GM12878 (cell line): ENCODE measurements around the gene RPS6KA3. TPM values are rescaled to one million over a fixed set of nuclear protein-coding genes. Genes with fewer than 3 reads are reported as not detected.

Experiments
- ATAC-seq: fragments of 200-7000 bp; cut with Tn5 transposase; 3 replicates; pipeline ENCODE4 v1.9.1; 2020; ENCODE audit warnings: mild to moderate bottlenecking, moderate library complexity
- BruUV-seq: library from RNA; stranded (reverse); fragments of 400-500 nt; replicated peaks from 2 replicates; lab custom pipeline; 2021; lab: Mats Ljungman, UMichigan
- CTCF ChIA-PET: fragments of 300-600 bp; sonication (Branson Sonifier 250); formaldehyde crosslinking; extraction: SDS; loops from one replicate; lab custom pipeline; 2021; ENCODE audit warnings: inconsistent platforms; lab: Yijun Ruan, JAX
- POLR2A ChIA-PET: fragments of 350-600 bp; formaldehyde crosslinking; extraction: SDS; loops from one replicate; lab custom pipeline; 2021; ENCODE audit warnings: inconsistent platforms; lab: Charles Lee
- RAD21 ChIA-PET: fragments of 300-600 bp; sonication (Branson Sonifier 250); formaldehyde crosslinking; loops from one replicate; lab custom pipeline; 2023; ENCODE audit warnings: antibody characterized with exemption; ENCODE audit not compliant: unreplicated experiment; lab: Charles Lee
- SMC1A ChIA-PET: fragments of 300-600 bp; sonication (Branson Sonifier 250); formaldehyde crosslinking; loops from one replicate; lab custom pipeline; 2023; ENCODE audit not compliant: unreplicated experiment, uncharacterized antibody; lab: Charles Lee
- DNase-seq: peaks from one replicate; pipeline ENCODE4 v3.0.0-alpha.2; 2011; ENCODE audit warnings: low read depth, low spot score
- FAIRE-seq: peaks from 3 replicates; lab custom pipeline; 2011; peaks lifted over from hg19 to GRCh38; lab: Jason Lieb, UNC
- H2AFZ ChIP-seq: 2 replicates; pipeline ENCODE4 v1.6.0; 2011; ENCODE audit warnings: low read depth, low read length, control low read depth; ENCODE audit not compliant: control insufficient read depth
- H3K27ac ChIP-seq: 2 replicates; pipeline ENCODE4 v1.5.1; 2011; ENCODE audit warnings: control low read depth; ENCODE audit not compliant: control insufficient read depth, insufficient read depth
- H3K27me3 ChIP-seq, 2 experiments: replicated peaks in 1 of 2; 2 replicates each; pipeline versions ENCODE4 v1.6.0 to v1.6.1; 2011; ENCODE audit warnings: low read length in 1 of 2; ENCODE audit not compliant: control insufficient read depth in 2 of 2, insufficient read depth in 2 of 2
- H3K36me3 ChIP-seq, 2 experiments: 2 replicates each; pipeline ENCODE4 v1.5.1; 2011; ENCODE audit warnings: low read length in 1 of 2; ENCODE audit not compliant: control insufficient read depth in 2 of 2, insufficient read depth in 2 of 2
- H3K4me1 ChIP-seq: 2 replicates; pipeline ENCODE4 v1.6.1; 2011; ENCODE audit warnings: mild to moderate bottlenecking, low read length, moderate library complexity, mixed read lengths; ENCODE audit not compliant: control insufficient read depth, insufficient read depth
- H3K4me2 ChIP-seq: 2 replicates; pipeline ENCODE4 v1.6.0; 2011; ENCODE audit warnings: control low read depth; ENCODE audit not compliant: control insufficient read depth, insufficient read depth
- H3K4me3 ChIP-seq: fragments of 200-600 bp; sonication (generic); 2 replicates; pipeline ENCODE4 v1.5.1; 2016
- H3K79me2 ChIP-seq: 2 replicates; pipeline ENCODE4 v1.6.0; 2011; ENCODE audit warnings: low read length; ENCODE audit not compliant: control insufficient read depth, insufficient read depth
- H3K9ac ChIP-seq: 2 replicates; pipeline ENCODE4 v1.8.0; 2011; ENCODE audit warnings: low read length, control low read depth, mixed read lengths; ENCODE audit not compliant: control insufficient read depth, insufficient read depth
- H3K9me3 ChIP-seq: replicated peaks from 3 replicates; pipeline ENCODE4 v1.5.1; 2011; ENCODE audit warnings: mild to moderate bottlenecking, low read length; ENCODE audit not compliant: control insufficient read depth, insufficient read depth
- H4K20me1 ChIP-seq: 2 replicates; pipeline ENCODE4 v1.6.0; 2011; ENCODE audit not compliant: control insufficient read depth, insufficient read depth
- BMI1 ChIP-seq: fragments of 450-650 bp; IDR thresholded peaks from 2 replicates; pipeline ENCODE4 v1.6.1; 2016; ENCODE audit warnings: mild to moderate bottlenecking, moderate library complexity, borderline replicate concordance
- CEBPB ChIP-seq, 2 experiments: fragments of 150-350 bp in 1 of 2; IDR thresholded peaks; 2 replicates each; pipeline ENCODE4 v1.6.1; 2012 to 2014; ENCODE audit warnings: low read depth in 2 of 2, low read length in 2 of 2, borderline replicate concordance in 1 of 2, inconsistent platforms in 1 of 2
- CREB1 ChIP-seq: IDR thresholded peaks from 2 replicates; pipeline ENCODE4 v1.6.1; 2012; ENCODE audit warnings: low read depth, mild to moderate bottlenecking, inconsistent platforms
- EGR1 ChIP-seq, 2 experiments: IDR thresholded peaks; 1 replicate in 1 of 2; 2 replicates in 1 of 2; pipeline ENCODE4 v1.6.1; 2011 to 2012; ENCODE audit warnings: low read depth in 2 of 2, low read length in 2 of 2, borderline replicate concordance in 1 of 2, mild to moderate bottlenecking in 1 of 2, moderate library complexity in 1 of 2
- HDAC2 ChIP-seq: fragments of 200-600 bp; sonication (generic); IDR thresholded peaks from 2 replicates; pipeline ENCODE4 v1.6.1; 2017
- IRF3 ChIP-seq: fragments of 450-650 bp; IDR thresholded peaks from 2 replicates; pipeline ENCODE4 v1.6.1; 2014; ENCODE audit warnings: mild to moderate bottlenecking
- KDM1A ChIP-seq: fragments of 200-600 bp; sonication (generic); IDR thresholded peaks from 2 replicates; pipeline ENCODE4 v1.6.1; 2016; ENCODE audit warnings: borderline replicate concordance
- KLF5 ChIP-seq: fragments of 450-650 bp; IDR thresholded peaks from 2 replicates; pipeline ENCODE4 v1.6.1; 2014; ENCODE audit warnings: mild to moderate bottlenecking; ENCODE audit not compliant: partially characterized antibody
- MTA3 ChIP-seq: IDR thresholded peaks from 2 replicates; pipeline ENCODE4 v1.6.1; 2012; ENCODE audit warnings: low read length, inconsistent platforms, borderline replicate concordance
- MYB ChIP-seq: fragments of 150-350 bp; IDR thresholded peaks from 2 replicates; pipeline ENCODE4 v1.6.1; 2014; ENCODE audit warnings: mild to moderate bottlenecking, low read depth, low read length, borderline replicate concordance
- MYC ChIP-seq: IDR thresholded peaks from 2 replicates; pipeline ENCODE4 v1.6.1; 2011; ENCODE audit warnings: mild to moderate bottlenecking, low read length, moderate library complexity, inconsistent platforms; ENCODE audit not compliant: insufficient read depth, insufficient replicate concordance, insufficient read length, severe bottlenecking
- NBN ChIP-seq: fragments of 450-650 bp; IDR thresholded peaks from 2 replicates; pipeline ENCODE4 v1.6.1; 2016
- PAX5 ChIP-seq: IDR thresholded peaks from 2 replicates; pipeline ENCODE4 v1.6.1; 2011; ENCODE audit warnings: low read depth, low read length, borderline replicate concordance
- POLR2AphosphoS5 ChIP-seq: IDR thresholded peaks from 2 replicates; pipeline ENCODE4 v1.6.1; 2011; ENCODE audit warnings: mild to moderate bottlenecking, low read length, inconsistent platforms
- RAD21 ChIP-seq: IDR thresholded peaks from 2 replicates; pipeline ENCODE4 v1.6.1; 2011; ENCODE audit warnings: mild to moderate bottlenecking, low read depth, low read length, moderate library complexity; ENCODE audit not compliant: insufficient read depth
- RBBP5 ChIP-seq: fragments of 200-600 bp; sonication (generic); conservative IDR thresholded peaks from 2 replicates; pipeline ENCODE4 v1.6.1; 2016
- SMAD5 ChIP-seq: IDR thresholded peaks from 2 replicates; pipeline ENCODE4 v1.6.1; 2016; ENCODE audit warnings: antibody characterized with exemption, low read depth
- SPI1 ChIP-seq: IDR thresholded peaks from 2 replicates; pipeline ENCODE4 v1.6.1; 2011; ENCODE audit warnings: low read depth, mild to moderate bottlenecking, low read length, moderate library complexity, borderline replicate concordance; ENCODE audit not compliant: insufficient read depth
- SREBF1 ChIP-seq: IDR thresholded peaks from 2 replicates; pipeline ENCODE4 v1.6.1; 2012; ENCODE audit warnings: mild to moderate bottlenecking, low read length
- SRF ChIP-seq, 2 experiments: IDR thresholded peaks; 2 replicates each; pipeline ENCODE4 v1.6.1; 2011; ENCODE audit warnings: low read depth in 2 of 2, low read length in 2 of 2, mild to moderate bottlenecking in 1 of 2, moderate library complexity in 1 of 2
- TARDBP ChIP-seq: IDR thresholded peaks from 2 replicates; pipeline ENCODE4 v1.6.1; 2016; ENCODE audit warnings: borderline replicate concordance
- USF1 ChIP-seq: IDR thresholded peaks from 2 replicates; pipeline ENCODE4 v1.6.1; 2011; ENCODE audit warnings: borderline replicate concordance, low read depth, mild to moderate bottlenecking, moderate library complexity, mixed read lengths, low read length; ENCODE audit not compliant: insufficient read depth; ENCODE audit errors: extremely low read length
- ZNF207 ChIP-seq: fragments of 450-650 bp; IDR thresholded peaks from 2 replicates; pipeline ENCODE4 v1.6.1; 2014; ENCODE audit warnings: antibody characterized with exemption, mild to moderate bottlenecking, borderline replicate concordance
- ZNF217 ChIP-seq: fragments of 450-650 bp; IDR thresholded peaks from 2 replicates; pipeline ENCODE4 v1.6.1; 2017; ENCODE audit warnings: antibody characterized with exemption, mild to moderate bottlenecking
- WGBS: methylation state at CpG from one replicate; pipeline ENCODE4 v1.1.6; 2016; ENCODE audit warnings: low lambda C conversion rate; ENCODE audit not compliant: insufficient replicate concordance, insufficient coverage; ENCODE audit errors: missing lambda C conversion rate; 5-methylcytosine and 5-hydroxymethylcytosine counted together
- in situ Hi-C: fragments of 300-500 bp; cut with MboI; formaldehyde crosslinking; loops from 9 replicates; pipeline ENCODE4 v1.14.3; 2018; ENCODE audit warnings: mixed read lengths
- intact Hi-C: fragments of 100-400 bp; cut with micrococcal nuclease; formaldehyde crosslinking; loops from one replicate; pipeline ENCODE4 v1.14.2; 2022; ENCODE audit not compliant: unreplicated experiment
- polyA plus RNA-seq, 11 experiments: library from polyadenylated mRNA; depleted of rRNA in 4 of 11; unstranded in 6 of 11; stranded (reverse) in 5 of 11; fragments of >200 nt; fragmentation: Nextera tagmentation in 4 of 11; fragmentation: Illumina TruSeq in 1 of 11; extraction: Ambion mirVana in 4 of 11; extraction: Trizol in 1 of 11; gene quantifications; 1 replicate in 1 of 11; 2 replicates in 10 of 11; pipeline versions ENCODE4 v1.2.1 to v1.2.3, GENCODE V29; 2011 to 2016; ENCODE audit warnings: inconsistent platforms in 2 of 11, missing spikeins in 2 of 11, low read depth in 1 of 11
- total RNA-seq, 4 experiments: library from RNA; depleted of rRNA in 3 of 4; stranded (reverse); fragments of >200 nt in 3 of 4; fragmentation: Illumina TruSeq in 1 of 4; extraction: Trizol in 1 of 4; gene quantifications; 2 replicates each; pipeline versions ENCODE4 v1.2.1 to v1.2.3, GENCODE V29; 2013 to 2021

Gene RPS6KA3
- total and polyA plus RNA-seq, 10 of the 15 experiments (the other 5 are each of a cell fraction or from before 2014, with no cell fraction given): 2.8 to 35.6 (median 15.8) TPM

- no peak for TF ChIP-seq IRF3
- no peak for TF ChIP-seq BMI1
- no peak for TF ChIP-seq RAD21
- TF ChIP-seq POLR2AphosphoS5: no peak
- no peak for TF ChIP-seq SPI1
- no peak for TF ChIP-seq MYC
- TF ChIP-seq KLF5: no peak
- no peak for TF ChIP-seq CEBPB (IDR thresholded peaks at IDR 0.05; ENCODE audit: borderline replicate concordance in 1 of 2, low read depth in 2 of 2, low read length in 2 of 2)
Observed at GRCh38 chrX:20228245-20228644, 38.5 kb downstream of the RPS6KA3 start (continued).

- ChIA-PET CTCF (no interaction called here), SMC1A (no interaction called here), RAD21 (no interaction called here)
- no peak for TF ChIP-seq TARDBP
- TF ChIP-seq PAX5: no peak
- no peak for TF ChIP-seq HDAC2
- no peak for TF ChIP-seq MYB
- TF ChIP-seq MTA3: no peak
- no peak for TF ChIP-seq SREBF1
- no peak for TF ChIP-seq SPI1
- TF ChIP-seq EGR1 (IDR thresholded peaks at IDR 0.05; ENCODE audit: borderline replicate concordance in 1 of 2, low read depth in 2 of 2, low read length in 2 of 2): no peak
- TF ChIP-seq CREB1: no peak
- no peak for TF ChIP-seq ZNF217
- no peak for TF ChIP-seq RBBP5
- TF ChIP-seq USF1: no peak
- TF ChIP-seq ZNF207: no peak
- TF ChIP-seq SMAD5: no peak
- TF ChIP-seq NBN: no peak
- TF ChIP-seq SRF (IDR thresholded peaks at IDR 0.05; ENCODE audit: low read depth in 2 of 2, low read length in 2 of 2): no peak
- TF ChIP-seq KDM1A: no peak
Observed at GRCh38 chrX:20227116-20227515, 39.6 kb downstream of the RPS6KA3 start.

More at GRCh38 chrX:20227116-20227515, 39.6 kb downstream of the RPS6KA3 start:
- Histone ChIP-seq H3K9ac (no peak overlapping the region), H3K27ac (no peak overlapping the region), H3K4me2 (no peak overlapping the region), H2AFZ (no peak overlapping the region), H3K36me3 (no peaks in the 10 kb centered on the region; a peak in 1 of 4 replicates), H3K9me3 (no peaks in the 10 kb centered on the region), H4K20me1 (no peaks in the 10 kb centered on the region), H3K79me2 (no peaks in the 10 kb centered on the region), H3K27me3 (no peaks in the 10 kb centered on the region), H3K4me1 (peaks cover 5% of the 10 kb centered on the region; the same call in 1 of the 2 replicates), H3K4me3 (no peak overlapping the region)
- WGBS: 65% methylated on average over 2 of the region's 2 CpGs
- BruUV-seq: no TSS peak
- no peak for ATAC-seq
- DNase-seq: no peak
- no peak for FAIRE-seq
- POLR2A ChIA-PET: no interaction called here
- in situ Hi-C loops: no loop called here
- intact Hi-C loops: no loop called here
